Measurements from ENCODE around the gene ZNF579. TPM values are rescaled to one million over a fixed set of nuclear protein-coding genes. Genes with fewer than 3 reads are reported as not detected.

ZNF579 gene
- total and polyA plus RNA-seq, 2 donors (not counting 3 experiments of a cell fraction or from before 2014, with no cell fraction given), result 11.6 to 15.7 TPM

DNA sequence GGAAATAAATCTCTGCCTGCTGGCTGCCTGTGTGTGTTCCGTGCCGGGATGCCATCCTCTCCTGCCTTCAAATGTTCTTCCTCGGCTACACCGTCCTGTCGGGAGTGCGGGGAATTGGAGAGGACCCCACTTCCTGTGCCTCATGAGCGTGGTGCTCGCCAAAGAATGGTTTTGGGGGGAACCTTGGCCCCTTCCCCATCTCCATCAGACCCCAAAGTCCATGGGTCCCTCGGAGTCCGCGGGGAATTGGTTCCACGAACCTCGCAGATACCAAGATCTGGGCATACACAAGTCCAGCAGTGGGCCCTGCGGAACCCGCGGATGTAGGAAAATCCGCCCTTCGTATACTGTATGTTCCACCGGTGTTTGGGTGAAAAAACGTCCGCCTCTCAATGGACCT is 22.5 kb upstream of the ZNF579 start:
- H4K20me1 ChIP-seq (replicated peaks; ENCODE audit: control insufficient read depth, extremely low read depth, insufficient read depth, low read length), result no peaks in the 10 kb centered on the region
- no peaks in the 10 kb centered on the region for H3K36me3 ChIP-seq (ENCODE audit: control insufficient read depth in 2 of 2, extremely low read depth in 1 of 2, insufficient read depth in 2 of 2, low read length in 2 of 2)
- H2AFZ ChIP-seq (ENCODE audit: low read depth, low read length), result no peak overlapping the region
- DNase-seq (ENCODE audit: low read depth, low spot score) (no peak), FAIRE-seq (no peak)
- peaks cover 15% of the 10 kb centered on the region for H3K79me2 ChIP-seq (ENCODE audit: control insufficient read depth, insufficient read depth, low read length)
- TF ChIP-seq POLR2AphosphoS5 (IDR thresholded peaks at IDR 0.05; ENCODE audit: insufficient read depth, low read depth, low read length) (no peak), CTCF (IDR thresholded peaks at IDR 0.05; ENCODE audit: extremely low read depth in 1 of 2, insufficient read depth in 1 of 2, low read depth in 1 of 2, low read length in 2 of 2) (no peak), MYC (IDR thresholded peaks at IDR 0.05; ENCODE audit: low read depth, low read length) (no peak)
- no peak overlapping the region for H3K4me3 ChIP-seq (replicated peaks in 1 of 3; ENCODE audit: insufficient read depth in 1 of 3, low read depth in 1 of 3, low read length in 3 of 3)
- peaks cover 21% of the 10 kb centered on the region for H3K4me1 ChIP-seq (ENCODE audit: control insufficient read depth, extremely low read depth, insufficient read depth, low read length)
- H3K9ac ChIP-seq (replicated peaks; ENCODE audit: extremely low read depth, insufficient read depth, low read length), result no peak overlapping the region
- H3K9me3 ChIP-seq (replicated peaks; ENCODE audit: control insufficient read depth, insufficient read depth, low read length), result no peaks in the 10 kb centered on the region
- no peak overlapping the region for H3K27ac ChIP-seq (ENCODE audit: insufficient read depth, low read depth, low read length)
- H3K27me3 ChIP-seq (ENCODE audit: control insufficient read depth in 2 of 2, insufficient read depth in 2 of 2, low read length in 2 of 2), result no peaks in the 10 kb centered on the region
- no TSS peak for BruUV-seq (replicated peaks)
- intact Hi-C loops (cut with micrococcal nuclease) (loop anchor here (10.0 kb wide), 2 partner anchors 218 to 348 kb away; partner anchors contain the start of genes PPP6R1, RPL28 and TMEM238), dilution Hi-C loops (cut with MboI; ENCODE audit: extremely low pct_ligation_motif_present, low sequenced_read_pairs) (loop anchor here (10.0 kb wide), 1 partner anchor 88 kb away; no protein-coding TSS in a partner anchor)
- no peaks in the 10 kb centered on the region for H3K9me1 ChIP-seq (replicated peaks; ENCODE audit: control insufficient read depth, extremely low read depth, insufficient read depth, low read length)
- no peak overlapping the region for H3K4me2 ChIP-seq (ENCODE audit: insufficient read depth, low read length)
- POLR2A ChIA-PET, result no interaction called here
- CTCF ChIA-PET, result no interaction called here
